ENCODE results near the gene ACTR5. TPM values are rescaled to one million over a fixed set of nuclear protein-coding genes. Genes with fewer than 3 reads are reported as not detected.
A peak's percentile ranks its signal among the peaks of the same experiment; 100 is the strongest.
"Not testable (repeated sequence)": the region's sequence is repeated elsewhere in the genome, so short reads cannot be mapped to it uniquely, and the experiment has no call there.

Gene ACTR5
- polyA plus RNA-seq, 2 donors, result 5.2 to 6.3 TPM

DNA sequence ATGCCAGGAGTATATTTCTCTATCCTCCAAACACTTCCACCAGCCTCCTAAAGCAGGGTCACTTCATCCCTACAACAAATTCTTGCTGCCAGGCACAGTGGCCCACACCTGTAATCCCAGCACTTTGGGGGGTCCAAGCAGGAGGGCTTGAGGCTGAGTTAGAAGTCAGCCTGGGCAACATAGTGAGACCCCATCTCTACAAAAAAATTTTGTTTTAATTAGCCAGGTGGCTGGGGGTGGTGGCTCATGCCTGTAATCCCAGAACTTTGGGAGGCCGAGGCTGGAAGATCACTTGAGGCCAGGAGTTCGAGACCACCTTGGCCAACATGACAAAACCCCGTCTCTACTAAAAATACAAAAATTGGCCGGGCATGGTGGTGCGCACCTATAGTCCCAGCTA lies 45.8 kb downstream of the ACTR5 start:
- not testable (repeated sequence) for H3K27me3 ChIP-seq (ENCODE audit: control insufficient read depth in 1 of 2, insufficient read depth in 2 of 2, low read length in 2 of 2); H3K36me3 ChIP-seq (ENCODE audit: control insufficient read depth in 2 of 2, insufficient read depth in 2 of 2, low read length in 1 of 2); H3K4me1 ChIP-seq (ENCODE audit: control insufficient read depth in 2 of 2, insufficient read depth in 2 of 2, low read length in 1 of 2); H3K27ac ChIP-seq (ENCODE audit: low read depth in 2 of 2, low read length in 1 of 2); H3K9me3 ChIP-seq (ENCODE audit: control insufficient read depth in 2 of 2, insufficient read depth in 1 of 2, low read depth in 1 of 2, low read length in 1 of 2); H3K4me3 ChIP-seq (ENCODE audit: low read depth in 1 of 2, low read length in 2 of 2)
- 93 to 95% methylated on average over 5 of the region's 5 CpGs for WGBS, 2 donors

GRCh38 chr20:38798266-38798665 lies 50.0 kb downstream of the ACTR5 start:
- H3K27me3 ChIP-seq (ENCODE audit: control insufficient read depth in 1 of 2, insufficient read depth in 2 of 2, low read length in 2 of 2), result no peaks in the 10 kb centered on the region
- 84 to 85% methylated on average over 3 of the region's 3 CpGs for WGBS, 2 donors
- no peak overlapping the region for H3K27ac ChIP-seq (ENCODE audit: low read depth in 2 of 2, low read length in 1 of 2)
- no peaks in the 10 kb centered on the region for H3K9me3 ChIP-seq (ENCODE audit: control insufficient read depth in 2 of 2, insufficient read depth in 1 of 2, low read depth in 1 of 2, low read length in 1 of 2)
- H3K36me3 ChIP-seq (ENCODE audit: control insufficient read depth in 2 of 2, insufficient read depth in 2 of 2, low read length in 1 of 2), result no peaks in the 10 kb centered on the region
- H3K4me3 ChIP-seq (ENCODE audit: low read depth in 1 of 2, low read length in 2 of 2), result no peak overlapping the region
- H3K4me1 ChIP-seq (ENCODE audit: control insufficient read depth in 2 of 2, insufficient read depth in 2 of 2, low read length in 1 of 2), result no peaks in the 10 kb centered on the region

- no peak overlapping the region for H3K4me3 ChIP-seq (ENCODE audit: low read depth in 1 of 2, low read length in 2 of 2)
- 53 to 68% methylated on average over 4 of the region's 4 CpGs for WGBS, 2 donors
- no peaks in the 10 kb centered on the region for H3K27me3 ChIP-seq (ENCODE audit: control insufficient read depth in 1 of 2, insufficient read depth in 2 of 2, low read length in 2 of 2)
- H3K9me3 ChIP-seq (ENCODE audit: control insufficient read depth in 2 of 2, insufficient read depth in 1 of 2, low read depth in 1 of 2, low read length in 1 of 2), result no peaks in the 10 kb centered on the region
- no peaks in the 10 kb centered on the region for H3K4me1 ChIP-seq (ENCODE audit: control insufficient read depth in 2 of 2, insufficient read depth in 2 of 2, low read length in 1 of 2)
- no peaks in the 10 kb centered on the region for H3K36me3 ChIP-seq (ENCODE audit: control insufficient read depth in 2 of 2, insufficient read depth in 2 of 2, low read length in 1 of 2)
- no peak overlapping the region for H3K27ac ChIP-seq (ENCODE audit: low read depth in 2 of 2, low read length in 1 of 2)
These were observed 50.9 kb downstream of the ACTR5 start for GRCh38 chr20:38799203-38799602.

DNA sequence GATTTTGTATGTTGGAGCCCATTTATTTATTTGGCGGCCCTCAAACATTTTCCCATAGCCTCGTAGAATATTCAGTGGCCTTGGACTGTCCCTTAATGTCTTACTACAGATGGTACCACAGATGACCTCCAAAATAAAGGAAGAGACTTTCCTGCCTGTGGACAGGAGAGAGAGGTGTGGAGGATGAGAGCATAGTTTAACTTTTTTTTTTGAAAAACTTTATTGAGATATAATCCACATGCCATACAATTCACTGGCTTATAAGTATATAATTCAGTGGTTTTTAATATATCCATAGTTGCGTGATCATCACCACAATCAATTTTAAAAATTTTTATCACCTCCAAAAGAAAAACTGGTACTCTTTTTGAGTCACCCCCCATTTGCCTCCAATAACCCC lies 52.6 kb downstream of the ACTR5 start:
- Histone ChIP-seq H3K9me3 (ENCODE audit: control insufficient read depth in 2 of 2, insufficient read depth in 1 of 2, low read depth in 1 of 2, low read length in 1 of 2) (no peaks in the 10 kb centered on the region), H3K27ac (ENCODE audit: low read depth in 2 of 2, low read length in 1 of 2) (no peak overlapping the region), H3K4me3 (ENCODE audit: low read depth in 1 of 2, low read length in 2 of 2) (no peak overlapping the region), H3K4me1 (ENCODE audit: control insufficient read depth in 2 of 2, insufficient read depth in 2 of 2, low read length in 1 of 2) (peaks cover 0 to 1% of the 10 kb centered on the region in 2 donors), H3K27me3 (ENCODE audit: control insufficient read depth in 1 of 2, insufficient read depth in 2 of 2, low read length in 2 of 2) (no peaks in the 10 kb centered on the region), H3K36me3 (ENCODE audit: control insufficient read depth in 2 of 2, insufficient read depth in 2 of 2, low read length in 1 of 2) (no peaks in the 10 kb centered on the region)
- 94% methylated on average over 3 of the region's 3 CpGs for WGBS, 2 donors

DNA sequence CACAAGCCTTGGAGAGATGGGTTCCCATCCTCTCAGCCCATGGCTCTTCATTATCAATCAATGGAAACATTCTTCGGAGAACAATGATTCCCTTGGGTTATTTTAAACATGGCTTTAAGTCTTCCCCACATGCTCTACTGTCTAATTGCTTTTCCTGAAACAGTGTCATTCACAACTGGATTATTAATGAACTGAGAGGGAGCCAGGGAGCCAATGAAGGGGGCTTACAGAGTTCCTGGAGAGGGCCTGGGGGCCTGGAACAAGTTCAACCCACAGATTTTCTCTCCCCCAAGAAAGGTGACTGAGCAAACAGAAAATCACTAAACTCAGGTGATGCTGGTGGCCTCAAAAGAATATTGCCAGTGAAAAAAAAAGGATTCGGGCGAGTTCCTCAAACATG lies 56.0 kb downstream of the ACTR5 start:
- peaks cover 0 to 4% of the 10 kb centered on the region in 2 donors for H3K4me1 ChIP-seq (ENCODE audit: control insufficient read depth in 2 of 2, insufficient read depth in 2 of 2, low read length in 1 of 2)

DNA sequence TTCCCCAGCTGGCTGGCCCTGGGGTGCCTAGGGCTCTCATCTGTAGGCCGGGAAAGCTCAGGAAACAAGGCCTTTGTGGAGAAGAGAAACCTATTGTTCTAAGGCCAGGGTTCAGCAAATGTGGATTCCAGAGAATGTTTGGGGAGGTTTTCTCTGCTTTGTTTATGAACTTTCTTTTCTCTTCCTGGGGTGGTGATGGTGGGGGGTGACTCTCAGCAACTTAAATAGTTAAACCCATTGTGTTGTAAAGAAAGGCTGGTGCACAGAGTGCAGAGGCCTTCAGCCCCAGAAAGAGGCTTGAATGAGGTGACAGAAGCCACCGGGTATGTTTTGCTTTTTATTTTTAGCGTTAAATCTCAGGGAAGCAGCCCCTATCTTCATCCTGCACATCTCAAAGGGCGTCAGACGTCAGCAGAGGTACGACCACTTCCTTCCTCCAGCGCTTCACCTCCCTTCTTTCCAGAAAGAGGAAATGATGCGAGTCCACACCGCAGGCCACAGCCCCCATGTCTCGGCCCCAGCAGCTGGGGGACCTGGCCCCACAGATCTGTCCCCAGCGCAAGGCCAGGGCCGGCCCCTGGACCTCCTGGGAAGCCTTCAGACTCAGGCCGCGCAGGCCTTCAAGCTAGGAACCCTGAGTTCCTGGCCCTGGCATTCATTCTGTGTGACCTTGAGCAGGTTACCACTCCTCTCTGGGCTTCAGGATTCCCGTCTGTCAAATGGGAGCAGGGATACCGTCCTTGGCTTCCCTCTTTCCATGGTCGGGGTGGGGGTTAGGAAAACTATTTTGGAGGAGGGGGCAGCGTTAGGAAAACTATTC lies 56.6 kb downstream of the ACTR5 start:
- H3K36me3 ChIP-seq (ENCODE audit: control insufficient read depth in 2 of 2, insufficient read depth in 2 of 2, low read length in 1 of 2), result no peaks in the 10 kb centered on the region
- peaks cover 0 to 4% of the 10 kb centered on the region in 2 donors for H3K4me1 ChIP-seq (ENCODE audit: control insufficient read depth in 2 of 2, insufficient read depth in 2 of 2, low read length in 1 of 2)
- peaks cover 0 to 8% of the 10 kb centered on the region in 2 donors for H3K27me3 ChIP-seq (ENCODE audit: control insufficient read depth in 1 of 2, insufficient read depth in 2 of 2, low read length in 2 of 2)
- H3K9me3 ChIP-seq (ENCODE audit: control insufficient read depth in 2 of 2, insufficient read depth in 1 of 2, low read depth in 1 of 2, low read length in 1 of 2), result no peaks in the 10 kb centered on the region
- 48 to 54% methylated on average over 18 of the region's 18 CpGs for WGBS, 2 donors
- H3K27ac ChIP-seq (ENCODE audit: low read depth in 2 of 2, low read length in 1 of 2), result peak overlapping the region; percentile 59 to 64
- peak overlapping the region; percentile 38 to 57 for H3K4me3 ChIP-seq (ENCODE audit: low read depth in 1 of 2, low read length in 2 of 2)

More for the DNA sequence above, 56.0 kb downstream of the ACTR5 start:
- Histone ChIP-seq H3K27me3 (ENCODE audit: control insufficient read depth in 1 of 2, insufficient read depth in 2 of 2, low read length in 2 of 2) (peaks cover 0 to 8% of the 10 kb centered on the region in 2 donors), H3K27ac (ENCODE audit: low read depth in 2 of 2, low read length in 1 of 2) (peak overlapping the region; percentile 2 to 59), H3K4me3 (ENCODE audit: low read depth in 1 of 2, low read length in 2 of 2) (no peak overlapping the region), H3K9me3 (ENCODE audit: control insufficient read depth in 2 of 2, insufficient read depth in 1 of 2, low read depth in 1 of 2, low read length in 1 of 2) (no peaks in the 10 kb centered on the region), H3K36me3 (ENCODE audit: control insufficient read depth in 2 of 2, insufficient read depth in 2 of 2, low read length in 1 of 2) (no peaks in the 10 kb centered on the region)
- WGBS, 2 donors, result 82 to 84% methylated on average over 3 of the region's 3 CpGs

- H3K4me1 ChIP-seq (ENCODE audit: control insufficient read depth in 2 of 2, insufficient read depth in 2 of 2, low read length in 1 of 2), result peaks cover 0 to 5% of the 10 kb centered on the region in 2 donors
- WGBS, 2 donors, result 3 to 4% methylated on average over 31 to 40 of the region's 40 CpGs
- peak within 1 kb of the TSS; percentile 38 to 57 for H3K4me3 ChIP-seq (ENCODE audit: low read depth in 1 of 2, low read length in 2 of 2)
These were observed 57.3 kb downstream of the ACTR5 start, which contains the start of gene PPP1R16B for GRCh38 chr20:38805502-38805957. Gene PPP1R16B (plus strand): TSS chr20:38805697. CDS start chr20:38835926, 30,229 bp downstream.

GRCh38 chr20:38805958-38806854 lies 57.9 kb downstream of the ACTR5 start:
- peaks cover 0 to 8% of the 10 kb centered on the region in 2 donors for H3K27me3 ChIP-seq (ENCODE audit: control insufficient read depth in 1 of 2, insufficient read depth in 2 of 2, low read length in 2 of 2)
- 1 to 2% methylated on average over 73 to 81 of the region's 81 CpGs for WGBS, 2 donors
- H3K36me3 ChIP-seq (ENCODE audit: control insufficient read depth in 2 of 2, insufficient read depth in 2 of 2, low read length in 1 of 2), result no peaks in the 10 kb centered on the region
- H3K4me1 ChIP-seq (ENCODE audit: control insufficient read depth in 2 of 2, insufficient read depth in 2 of 2, low read length in 1 of 2), result peaks cover 0 to 5% of the 10 kb centered on the region in 2 donors
- H3K27ac ChIP-seq (ENCODE audit: low read depth in 2 of 2, low read length in 1 of 2), result peak overlapping the region; percentile 20 to 64
- no peaks in the 10 kb centered on the region for H3K9me3 ChIP-seq (ENCODE audit: control insufficient read depth in 2 of 2, insufficient read depth in 1 of 2, low read depth in 1 of 2, low read length in 1 of 2)
- H3K4me3 ChIP-seq (ENCODE audit: low read depth in 1 of 2, low read length in 2 of 2), result peak overlapping the region; percentile 38 to 57

More at GRCh38 chr20:38805502-38805957, 57.3 kb downstream of the ACTR5 start, which contains the start of gene PPP1R16B:
- no peaks in the 10 kb centered on the region for H3K9me3 ChIP-seq (ENCODE audit: control insufficient read depth in 2 of 2, insufficient read depth in 1 of 2, low read depth in 1 of 2, low read length in 1 of 2)
- H3K27ac ChIP-seq (ENCODE audit: low read depth in 2 of 2, low read length in 1 of 2), result peak within 1 kb of the TSS; percentile 59 to 64
- no peaks in the 10 kb centered on the region for H3K36me3 ChIP-seq (ENCODE audit: control insufficient read depth in 2 of 2, insufficient read depth in 2 of 2, low read length in 1 of 2)
- peaks cover 0 to 8% of the 10 kb centered on the region in 2 donors for H3K27me3 ChIP-seq (ENCODE audit: control insufficient read depth in 1 of 2, insufficient read depth in 2 of 2, low read length in 2 of 2)

GRCh38 chr20:38806855-38807655 lies 58.8 kb downstream of the ACTR5 start:
- Histone ChIP-seq H3K36me3 (ENCODE audit: control insufficient read depth in 2 of 2, insufficient read depth in 2 of 2, low read length in 1 of 2) (no peaks in the 10 kb centered on the region), H3K4me1 (ENCODE audit: control insufficient read depth in 2 of 2, insufficient read depth in 2 of 2, low read length in 1 of 2) (peaks cover 0 to 5% of the 10 kb centered on the region in 2 donors), H3K27me3 (ENCODE audit: control insufficient read depth in 1 of 2, insufficient read depth in 2 of 2, low read length in 2 of 2) (peaks cover 0 to 8% of the 10 kb centered on the region in 2 donors), H3K27ac (ENCODE audit: low read depth in 2 of 2, low read length in 1 of 2) (peak overlapping the region in 1 of 2 donors; percentile 8), H3K9me3 (ENCODE audit: control insufficient read depth in 2 of 2, insufficient read depth in 1 of 2, low read depth in 1 of 2, low read length in 1 of 2) (no peaks in the 10 kb centered on the region), H3K4me3 (ENCODE audit: low read depth in 1 of 2, low read length in 2 of 2) (peak overlapping the region; percentile 38 to 57)
- 11 to 16% methylated on average over 31 to 32 of the region's 32 CpGs for WGBS, 2 donors

Data from esophagus (tissue), 2 donors.